KBM-7 (cell line): ENCODE measurements around the gene ETHE1.

ENCODE experiments used
- DNase-seq: peaks from one replicate; pipeline ENCODE4 v3.0.0-alpha.2; 2015
- in situ Hi-C: fragments of 300-500 bp; cut with MboI; formaldehyde crosslinking; loops from 2 replicates; pipeline ENCODE4 v1.14.3; 2020; ENCODE audit warnings: low sequenced_read_pairs, low pct_unique_long_range_greater_than_20kb, mixed read lengths

The ETHE1 gene

DNA sequence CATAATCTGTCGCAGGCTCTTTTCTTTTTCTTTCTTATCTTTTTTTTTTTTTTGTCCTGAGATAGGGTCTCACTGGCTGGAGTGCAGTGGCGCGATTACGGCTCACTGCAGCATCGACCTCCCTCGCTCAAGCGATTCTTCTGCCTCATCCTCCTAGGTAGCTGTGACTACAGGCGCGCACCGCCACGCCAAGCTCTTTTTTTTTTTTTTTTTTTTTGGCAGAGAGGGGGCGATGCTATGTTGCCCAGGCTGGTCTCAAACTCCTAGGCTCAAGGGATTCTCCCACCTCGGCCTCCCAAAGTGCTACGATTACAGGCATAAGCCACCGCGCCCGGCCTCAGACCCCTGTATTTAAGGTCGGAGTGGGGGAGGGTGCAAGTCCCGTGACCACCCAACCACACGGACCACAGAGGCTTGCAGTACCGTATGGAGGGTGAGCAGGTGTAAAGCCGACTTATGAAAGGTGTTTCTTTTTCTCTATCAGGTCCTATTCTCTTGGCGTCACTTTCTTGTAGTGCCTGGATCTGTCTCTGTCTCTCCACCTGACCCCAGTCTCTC lies 24.5 kb downstream of the ETHE1 start:
- in situ Hi-C loops: no loop called here
- DNase-seq: no peak

GRCh38 chr19:43501661-43502418 lies 25.2 kb downstream of the ETHE1 start:
- no peak for DNase-seq
- in situ Hi-C loops: no loop called here

GRCh38 chr19:43499042-43499441 lies 28.0 kb downstream of the ETHE1 start:
- DNase-seq: no peak
- in situ Hi-C loops: no loop called here

DNA sequence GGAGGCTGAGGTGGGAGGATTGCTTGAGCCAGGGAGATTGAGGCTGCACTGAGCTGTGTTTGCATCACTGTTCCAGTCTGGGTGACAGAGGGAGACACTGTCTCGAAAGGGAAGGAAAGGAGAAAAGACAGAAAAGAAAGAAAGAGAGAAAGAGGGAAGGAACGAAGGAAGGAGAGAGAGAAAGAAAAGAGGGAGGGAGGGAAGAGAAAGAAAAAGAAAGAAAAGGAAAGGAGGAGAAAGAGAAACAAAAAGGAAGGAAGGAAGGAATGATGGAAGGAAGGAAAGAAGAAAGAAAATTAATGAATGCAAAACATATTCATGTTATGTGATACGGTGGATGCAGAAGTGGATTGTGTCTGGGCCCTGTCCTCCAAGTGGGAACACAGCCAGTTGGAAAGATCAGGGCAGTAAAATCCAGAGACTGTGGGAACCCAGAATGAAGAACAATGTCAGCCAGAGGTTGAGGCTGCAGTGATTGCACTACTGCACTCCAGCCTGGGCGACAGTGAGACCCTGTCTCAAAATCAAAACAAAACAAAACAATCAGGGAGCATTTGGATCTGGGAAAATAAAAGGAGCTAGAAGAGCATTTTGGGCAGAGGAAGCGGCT lies 28.7 kb downstream of the ETHE1 start:
- in situ Hi-C loops: no loop called here
- DNase-seq: no peak

- no peak for DNase-seq
- in situ Hi-C loops: no loop called here
These were observed 30.0 kb downstream of the ETHE1 start for GRCh38 chr19:43496960-43497359.

DNA sequence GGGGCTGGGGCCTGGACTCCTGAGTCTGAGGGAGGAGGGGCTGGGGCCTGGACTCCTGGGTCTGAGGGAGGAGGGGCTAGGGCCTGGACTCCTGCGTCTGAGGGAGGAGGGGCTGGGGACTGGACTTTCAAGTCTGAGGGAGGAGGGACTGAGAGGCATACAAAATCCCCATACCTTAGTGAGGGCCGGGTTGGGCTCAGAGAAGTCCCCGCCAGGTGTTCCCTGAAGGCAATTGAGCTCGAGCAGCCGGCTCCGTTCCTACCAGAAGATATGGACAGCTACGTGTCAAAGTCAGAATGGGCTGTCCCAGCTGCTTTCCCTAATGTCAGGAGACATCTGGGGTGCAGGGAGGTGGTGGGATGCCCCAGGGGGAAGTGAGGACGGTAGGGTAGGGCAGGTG lies 31.9 kb downstream of the ETHE1 start:
- no peak for DNase-seq
- in situ Hi-C loops: no loop called here

DNA sequence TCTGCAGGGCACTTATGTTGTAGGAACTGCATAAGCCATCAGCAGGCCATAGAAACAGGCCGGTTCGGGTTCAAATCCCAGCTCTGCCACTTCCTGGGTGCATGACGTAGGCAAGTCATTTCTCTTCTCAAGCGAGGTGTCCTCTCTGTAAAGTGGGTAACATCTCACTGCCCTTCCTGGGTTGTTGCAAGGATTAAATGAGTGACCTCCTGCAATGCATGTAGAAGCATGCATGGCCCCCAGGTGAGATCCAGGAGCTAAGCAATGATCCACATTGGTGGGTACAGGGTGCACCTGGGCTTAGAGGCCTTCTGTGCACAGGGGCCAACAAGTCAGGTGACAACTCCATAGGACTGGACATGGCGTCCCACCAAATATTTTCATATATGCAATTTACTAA lies 36.2 kb downstream of the ETHE1 start:
- in situ Hi-C loops: no loop called here

DNA sequence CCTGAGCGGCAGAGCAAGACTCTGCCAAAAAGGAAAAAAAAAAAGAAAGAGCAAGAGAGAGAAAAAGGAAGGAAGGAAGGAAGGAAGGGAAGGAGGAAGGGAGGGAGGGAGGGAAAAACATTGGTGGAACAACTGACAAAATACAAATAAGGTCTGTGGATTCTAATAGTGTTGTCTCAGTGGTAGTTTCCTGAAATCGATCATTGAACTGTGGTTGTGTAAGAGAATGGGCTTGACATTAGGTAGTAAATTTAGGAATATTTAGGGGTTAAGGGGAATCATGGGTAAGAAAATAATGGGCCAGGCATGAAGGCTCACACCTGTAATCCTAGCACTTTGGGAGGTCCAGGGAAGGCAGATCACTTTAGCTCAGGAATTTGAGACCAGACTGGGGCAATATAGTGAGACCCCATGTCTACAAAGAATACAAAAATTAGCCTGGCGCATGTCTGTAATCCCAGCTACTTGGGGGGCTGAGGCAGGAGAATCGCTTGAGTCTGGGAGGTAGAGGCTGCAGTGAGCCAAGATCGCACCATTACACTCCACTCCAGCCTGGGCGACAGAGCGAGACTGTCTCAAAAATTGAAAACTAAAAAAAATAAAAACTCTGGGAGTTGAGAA lies 36.9 kb downstream of the ETHE1 start:
- in situ Hi-C loops: no loop called here
- DNase-seq: no peak

More for the DNA sequence above, 36.2 kb downstream of the ETHE1 start:
- no peak for DNase-seq

DNA sequence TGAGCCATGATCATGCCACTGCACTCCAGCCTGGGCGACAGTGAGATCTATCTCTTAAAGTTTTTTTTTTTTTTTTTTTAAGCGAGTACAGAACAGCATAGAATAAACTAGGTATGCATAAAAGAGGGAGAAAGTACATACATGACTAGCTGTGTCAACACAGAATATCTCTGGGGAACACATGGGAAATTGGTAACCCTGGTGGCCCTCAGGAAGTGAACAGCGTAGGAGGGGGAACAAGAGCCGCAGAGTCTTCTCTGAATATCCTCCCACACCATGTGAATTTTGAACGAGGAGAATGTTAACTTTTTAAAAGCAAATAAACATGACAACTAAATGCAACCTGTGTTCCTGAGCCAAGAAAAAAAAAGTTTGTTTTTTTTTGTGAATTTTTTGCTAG lies 37.7 kb downstream of the ETHE1 start:
- in situ Hi-C loops: no loop called here
- DNase-seq: peak; percentile 67

GRCh38 chr19:43488179-43488578 lies 38.8 kb downstream of the ETHE1 start:
- in situ Hi-C loops: no loop called here
- no peak for DNase-seq

- in situ Hi-C loops: no loop called here
- no peak for DNase-seq
These were observed 40.6 kb downstream of the ETHE1 start for GRCh38 chr19:43486412-43486811.

DNA sequence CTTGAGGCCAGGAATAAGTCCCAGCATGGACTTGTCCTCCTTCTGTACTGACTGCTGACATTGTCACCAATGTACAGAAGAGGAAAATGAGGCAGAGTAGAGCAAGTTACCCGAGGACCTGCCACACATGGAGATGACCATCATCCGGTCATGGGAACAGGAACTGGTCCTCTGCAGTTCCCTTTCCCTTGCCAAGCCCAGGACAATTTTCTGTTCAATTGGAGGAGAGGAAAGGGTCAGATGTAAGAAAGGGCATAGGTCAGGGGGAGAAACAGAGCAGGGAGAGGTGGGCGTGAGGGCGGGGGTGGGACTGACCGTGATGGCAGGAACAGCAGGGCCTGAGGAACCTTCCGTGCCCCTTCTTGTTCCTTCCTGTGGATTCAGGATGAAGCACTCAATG lies 41.0 kb downstream of the ETHE1 start:
- DNase-seq: no peak
- in situ Hi-C loops: no loop called here

GRCh38 chr19:43483281-43483680 lies 43.7 kb downstream of the ETHE1 start:
- no peak for DNase-seq
- in situ Hi-C loops: no loop called here

GRCh38 chr19:43482193-43482592 lies 44.8 kb downstream of the ETHE1 start:
- in situ Hi-C loops: no loop called here
- DNase-seq: no peak

- in situ Hi-C loops: no loop called here
- DNase-seq: no peak
These were observed 45.3 kb downstream of the ETHE1 start for GRCh38 chr19:43481701-43482100.

- no peak for DNase-seq
- in situ Hi-C loops: no loop called here
These were observed 46.4 kb downstream of the ETHE1 start for GRCh38 chr19:43480574-43480973.

DNA sequence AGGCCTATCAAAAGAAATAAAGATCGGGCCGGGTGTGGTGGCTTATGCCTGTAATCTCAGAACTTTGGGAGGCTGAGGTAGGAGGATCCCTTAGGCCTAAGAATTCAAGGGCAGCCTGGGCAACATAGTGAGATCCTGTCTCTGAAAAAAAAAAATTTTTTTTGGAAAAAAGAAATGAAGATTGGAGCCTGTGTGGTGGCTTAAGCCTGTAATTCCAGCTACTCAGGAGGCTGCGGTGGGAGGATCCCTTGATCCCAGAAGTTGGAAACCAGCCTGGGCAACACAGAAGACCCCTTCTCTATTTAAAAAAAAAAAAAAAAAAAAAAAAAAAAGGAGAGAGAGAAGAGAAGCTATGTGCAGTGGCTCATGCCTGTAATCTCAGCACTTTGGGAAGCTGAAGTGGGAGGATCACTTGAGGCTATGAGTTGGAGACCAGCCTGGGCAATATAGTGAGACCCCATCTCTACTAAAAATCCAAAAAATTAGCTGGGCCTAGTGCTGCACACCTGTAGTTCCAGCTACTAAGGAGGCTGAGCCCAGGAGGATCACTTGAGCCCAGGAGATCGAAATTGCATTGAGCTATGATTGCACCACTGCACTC lies 46.9 kb downstream of the ETHE1 start:
- DNase-seq: no peak
- in situ Hi-C loops: no loop called here

DNA sequence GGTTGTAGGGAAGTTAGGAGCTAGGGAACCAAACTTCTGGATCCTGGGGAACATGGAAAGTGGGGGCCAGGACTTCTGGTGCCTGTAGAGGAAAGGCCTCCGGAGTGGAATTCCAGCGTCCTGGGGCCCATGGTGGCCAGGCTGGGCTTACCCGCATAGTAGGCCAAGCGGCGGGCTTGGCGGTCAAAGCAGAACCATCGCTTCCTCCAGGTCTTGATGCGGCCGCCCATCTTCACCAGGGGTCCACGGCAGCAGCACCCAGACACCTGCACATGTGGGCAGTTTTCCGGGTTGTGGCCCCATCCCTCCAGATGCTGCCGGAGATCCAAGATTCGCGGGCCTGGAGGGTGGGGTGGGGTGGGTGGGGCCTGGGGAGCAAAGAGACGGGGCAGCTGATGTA lies 47.8 kb downstream of the ETHE1 start:
- in situ Hi-C loops: no loop called here
- no peak for DNase-seq

DNA sequence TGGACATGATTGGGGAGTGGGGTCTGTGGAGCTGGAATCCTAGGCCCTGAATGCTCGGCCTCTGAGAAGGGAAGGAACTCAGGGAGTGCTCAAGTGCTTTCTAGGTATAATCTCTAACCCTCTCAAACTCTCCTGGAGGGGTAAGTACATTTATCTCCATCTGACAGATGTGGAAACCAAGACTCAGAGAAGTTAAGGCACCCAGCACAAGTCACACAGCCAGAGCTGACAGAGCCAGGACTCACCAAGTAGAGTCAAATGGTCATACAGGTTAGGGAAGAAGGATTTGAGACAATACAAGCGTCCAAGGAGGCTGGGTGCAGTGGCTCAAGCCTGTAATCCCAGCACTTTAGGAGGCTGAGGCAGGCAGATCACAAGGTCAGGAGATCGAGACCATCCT lies 48.7 kb downstream of the ETHE1 start:
- in situ Hi-C loops: no loop called here
- DNase-seq: no peak

- in situ Hi-C loops: no loop called here
- DNase-seq: no peak
These were observed 50.4 kb downstream of the ETHE1 start for GRCh38 chr19:43476606-43477005.
